Measurements from ENCODE around the gene CTDNEP1.

Gene CTDNEP1

GRCh38 chr17:7251661-7252175 is at the start of gene CTDNEP1:
Gene CTDNEP1, minus strand, starts transcription at chr17:7251734. Its CDS starts 438 bp downstream, at chr17:7251296.
- peak within 1 kb of the TSS; percentile 99 for H3K27ac ChIP-seq
- TF ChIP-seq CTCF (IDR thresholded peaks at IDR 0.05), result no peak
- peak within 1 kb of the TSS; percentile 95 for H3K4me3 ChIP-seq
- no peak for DNase-seq (ENCODE audit: low spot score)

- TF ChIP-seq CTCF (IDR thresholded peaks at IDR 0.05), result peak; percentile 98
- peak overlapping the region; percentile 55 for H3K4me3 ChIP-seq
- peak overlapping the region; percentile 32 to 48 for H3K27ac ChIP-seq
Measured at GRCh38 chr17:7296189-7296861, 44.8 kb upstream of the CTDNEP1 start.

GRCh38 chr17:7295230-7296180 is 44.0 kb upstream of the CTDNEP1 start:
- H3K4me3 ChIP-seq, result peak overlapping the region; percentile 55
- peak; percentile 68 for DNase-seq (ENCODE audit: low spot score)

More at GRCh38 chr17:7296189-7296861, 44.8 kb upstream of the CTDNEP1 start:
- DNase-seq (ENCODE audit: low spot score), result peak; percentile 85

GRCh38 chr17:7294614-7295153 is 43.1 kb upstream of the CTDNEP1 start, which contains the start of gene YBX2:
Gene YBX2, minus strand, starts transcription at chr17:7294639. Its CDS starts 139 bp downstream, at chr17:7294500.
- Histone ChIP-seq H3K4me3 (peak within 1 kb of the TSS; percentile 67), H3K27ac (no peak within 1 kb of the TSS)
- TF ChIP-seq CTCF (IDR thresholded peaks at IDR 0.05), result no peak
- DNase-seq (ENCODE audit: low spot score), result no peak

More at GRCh38 chr17:7295230-7296180, 44.0 kb upstream of the CTDNEP1 start:
- no peak for TF ChIP-seq CTCF (IDR thresholded peaks at IDR 0.05)
- H3K27ac ChIP-seq, result peak overlapping the region; percentile 32 to 48

GRCh38 chr17:7293816-7294613 is 42.5 kb upstream of the CTDNEP1 start:
- H3K4me3 ChIP-seq, result peak overlapping the region; percentile 67
- no peak for TF ChIP-seq CTCF (IDR thresholded peaks at IDR 0.05)
- H3K27ac ChIP-seq, result no peak overlapping the region
- no peak for DNase-seq (ENCODE audit: low spot score)

GRCh38 chr17:7293159-7293558 is 41.6 kb upstream of the CTDNEP1 start:
- no peak for DNase-seq (ENCODE audit: low spot score)
- Histone ChIP-seq H3K27ac (no peak overlapping the region), H3K4me3 (no peak overlapping the region)
- TF ChIP-seq CTCF (IDR thresholded peaks at IDR 0.05), result no peak

All from coronary artery (tissue), 2 donors.